GM18508 (cell line): ENCODE data around the gene CLCN2.

Source experiments
- ATAC-seq: cut with Tn5 transposase; IDR thresholded peaks from one replicate; pipeline ENCODE4 v1.9.1; 2021; ENCODE audit warnings: moderate number of reproducible peaks; ENCODE audit not compliant: insufficient read depth, unreplicated experiment

Gene CLCN2

GRCh38 chr3:184361932-184362667, 695 bp upstream of the CLCN2 start:
- no peak for ATAC-seq

- no peak for ATAC-seq
These were observed 375 bp downstream of the CLCN2 start for GRCh38 chr3:184360929-184361531.

- no peak for ATAC-seq
These were observed 1.1 kb downstream of the CLCN2 start for GRCh38 chr3:184360070-184360928.

- no peak for ATAC-seq
These were observed 1.8 kb downstream of the CLCN2 start for GRCh38 chr3:184359610-184360009.

GRCh38 chr3:184358921-184359350, 2.5 kb downstream of the CLCN2 start:
- no peak for ATAC-seq

GRCh38 chr3:184358124-184358767, 3.2 kb downstream of the CLCN2 start:
- ATAC-seq: no peak

GRCh38 chr3:184357248-184358123, 3.9 kb downstream of the CLCN2 start:
- no peak for ATAC-seq

GRCh38 chr3:184355261-184356040, 6.0 kb downstream of the CLCN2 start:
- no peak for ATAC-seq

GRCh38 chr3:184354754-184355153, 6.7 kb downstream of the CLCN2 start:
- ATAC-seq: no peak

GRCh38 chr3:184354121-184354728, 7.2 kb downstream of the CLCN2 start:
- no peak for ATAC-seq

- ATAC-seq: no peak
These were observed 7.9 kb downstream of the CLCN2 start for GRCh38 chr3:184353546-184353941.

GRCh38 chr3:184352897-184353545, 8.4 kb downstream of the CLCN2 start:
- no peak for ATAC-seq

GRCh38 chr3:184352149-184352785, 9.1 kb downstream of the CLCN2 start:
- no peak for ATAC-seq

GRCh38 chr3:184351511-184352148, 9.8 kb downstream of the CLCN2 start:
- ATAC-seq: no peak

- ATAC-seq: no peak
These were observed 10.8 kb downstream of the CLCN2 start for GRCh38 chr3:184350618-184351017.

- no peak for ATAC-seq
These were observed 11.6 kb downstream of the CLCN2 start for GRCh38 chr3:184349563-184350470.
